ENCODE results near the gene MTRF1. TPM values are rescaled to one million over a fixed set of nuclear protein-coding genes. Genes with fewer than 3 reads are reported as not detected.

Gene MTRF1
- total RNA-seq, 1 donor from 2014 or later = 10.7 TPM

DNA sequence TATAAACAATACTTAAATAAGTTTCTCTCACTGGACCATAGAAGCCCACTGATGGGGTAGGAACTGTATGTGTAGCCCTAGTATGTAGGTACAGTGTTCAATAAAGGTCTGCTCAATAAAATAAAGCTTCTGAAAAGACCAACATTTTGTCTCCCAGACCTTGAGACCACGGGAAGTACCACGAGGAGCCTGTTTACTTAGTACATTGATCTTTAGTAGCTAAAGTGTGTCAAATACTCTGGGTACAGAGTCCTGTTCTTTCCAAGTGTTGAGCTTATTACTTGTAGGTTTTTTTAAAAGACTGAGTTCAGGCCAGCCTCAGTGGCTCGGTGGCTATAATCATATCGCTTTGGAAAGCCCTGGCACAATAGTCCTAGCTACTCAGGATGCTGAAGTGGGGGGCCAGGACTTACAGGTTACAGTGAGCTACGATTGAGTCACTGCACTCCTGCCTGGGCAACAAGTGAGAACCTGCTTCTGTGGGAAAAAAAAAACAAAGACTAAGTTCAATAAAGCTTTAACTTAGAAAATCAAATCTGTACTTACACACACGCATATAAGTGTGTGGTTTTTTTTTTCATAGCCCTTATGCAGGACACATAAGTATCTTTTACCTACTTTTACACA lies 3.4 kb downstream of the MTRF1 start:
- TF ChIP-seq, protein P1, sequence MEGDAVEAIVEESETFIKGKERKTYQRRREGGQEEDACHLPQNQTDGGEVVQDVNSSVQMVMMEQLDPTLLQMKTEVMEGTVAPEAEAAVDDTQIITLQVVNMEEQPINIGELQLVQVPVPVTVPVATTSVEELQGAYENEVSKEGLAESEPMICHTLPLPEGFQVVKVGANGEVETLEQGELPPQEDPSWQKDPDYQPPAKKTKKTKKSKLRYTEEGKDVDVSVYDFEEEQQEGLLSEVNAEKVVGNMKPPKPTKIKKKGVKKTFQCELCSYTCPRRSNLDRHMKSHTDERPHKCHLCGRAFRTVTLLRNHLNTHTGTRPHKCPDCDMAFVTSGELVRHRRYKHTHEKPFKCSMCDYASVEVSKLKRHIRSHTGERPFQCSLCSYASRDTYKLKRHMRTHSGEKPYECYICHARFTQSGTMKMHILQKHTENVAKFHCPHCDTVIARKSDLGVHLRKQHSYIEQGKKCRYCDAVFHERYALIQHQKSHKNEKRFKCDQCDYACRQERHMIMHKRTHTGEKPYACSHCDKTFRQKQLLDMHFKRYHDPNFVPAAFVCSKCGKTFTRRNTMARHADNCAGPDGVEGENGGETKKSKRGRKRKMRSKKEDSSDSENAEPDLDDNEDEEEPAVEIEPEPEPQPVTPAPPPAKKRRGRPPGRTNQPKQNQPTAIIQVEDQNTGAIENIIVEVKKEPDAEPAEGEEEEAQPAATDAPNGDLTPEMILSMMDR (IDR thresholded peaks at IDR 0.05) = no peak
- Histone ChIP-seq H3K27ac (no peak overlapping the region), H3K4me1 (peaks cover 11% of the 10 kb centered on the region), H3K27me3 (no peaks in the 10 kb centered on the region), H3K4me3 (no peak overlapping the region), H3K36me3 (peaks cover 24% of the 10 kb centered on the region), H3K9me3 (no peaks in the 10 kb centered on the region)
- intact Hi-C loops (cut with DNase I) = no loop called here
- DNase-seq (no peak), ATAC-seq (no peak)

DNA sequence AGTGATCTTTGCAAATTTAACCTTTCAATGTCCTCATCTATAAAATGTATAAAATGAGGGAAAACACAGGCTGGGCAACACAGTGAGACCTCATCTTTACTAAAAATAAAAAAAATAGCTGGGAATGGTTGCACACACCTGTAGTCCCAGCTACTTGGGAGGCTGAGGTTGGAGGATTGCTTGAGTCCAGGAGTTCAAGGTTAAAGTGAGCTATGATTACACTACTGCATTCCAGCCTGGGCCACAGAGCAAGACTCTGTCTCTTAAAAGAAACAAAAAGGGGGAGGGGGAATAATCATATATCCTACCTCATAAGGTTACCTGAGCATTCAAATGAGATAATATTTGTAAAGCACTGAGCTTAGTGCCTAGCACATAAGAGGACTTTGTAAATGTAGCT lies 5.8 kb downstream of the MTRF1 start:
- no peak for ATAC-seq
- TF ChIP-seq, protein P1 (IDR thresholded peaks at IDR 0.05) = no peak
- peaks cover 1% of the 10 kb centered on the region for H3K4me1 ChIP-seq
- no peak overlapping the region for H3K4me3 ChIP-seq
- H3K27ac ChIP-seq = no peak overlapping the region
- peaks cover 37% of the 10 kb centered on the region for H3K36me3 ChIP-seq
- H3K27me3 ChIP-seq = no peaks in the 10 kb centered on the region
- H3K9me3 ChIP-seq = no peaks in the 10 kb centered on the region
- intact Hi-C loops (cut with DNase I) = no loop called here
- no peak for DNase-seq

DNA sequence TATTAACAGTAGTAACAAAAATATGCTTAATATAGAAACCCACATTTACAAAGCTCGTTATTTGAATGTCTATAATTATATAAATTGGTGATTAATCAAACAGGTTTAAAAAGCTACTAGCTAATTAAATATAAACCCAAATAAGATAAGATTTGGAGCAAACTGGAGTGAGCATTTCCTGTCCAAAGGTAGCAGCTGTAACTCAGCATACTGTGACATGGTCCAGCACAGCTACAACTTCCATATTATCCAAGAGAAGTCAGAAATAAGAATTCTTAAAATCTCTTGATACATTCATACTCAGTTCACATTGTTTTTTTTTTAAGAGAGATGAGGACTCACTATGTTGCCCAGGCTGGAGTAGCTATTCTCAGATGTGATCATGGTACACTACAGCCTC lies 8.5 kb downstream of the MTRF1 start:
- Histone ChIP-seq H3K27ac (no peak overlapping the region), H3K36me3 (peaks cover 40% of the 10 kb centered on the region), H3K4me1 (no peaks in the 10 kb centered on the region), H3K4me3 (no peak overlapping the region), H3K9me3 (no peaks in the 10 kb centered on the region), H3K27me3 (no peaks in the 10 kb centered on the region)
- DNase-seq (no peak), ATAC-seq (no peak)
- intact Hi-C loops (cut with DNase I) = no loop called here
- TF ChIP-seq, protein P1 (IDR thresholded peaks at IDR 0.05) = no peak

DNA sequence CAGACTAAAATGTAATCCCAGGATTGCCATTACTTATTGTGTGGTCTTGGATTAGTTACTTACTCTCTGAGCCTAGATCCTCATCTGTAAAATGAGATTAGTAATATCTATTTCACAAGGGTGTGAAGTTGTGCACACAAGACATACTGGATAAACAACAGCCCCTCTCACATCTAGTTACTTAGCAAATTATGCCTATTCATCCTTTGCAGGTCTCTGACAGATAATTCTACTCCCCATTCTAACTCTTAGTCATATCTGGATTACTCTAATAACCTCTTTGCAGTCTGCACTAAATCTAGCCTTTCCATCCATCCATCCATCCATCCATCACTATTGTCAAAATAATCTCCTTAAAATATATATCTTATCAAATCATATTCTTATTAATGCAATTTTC lies 12.4 kb downstream of the MTRF1 start:
- H3K36me3 ChIP-seq = peaks cover 37% of the 10 kb centered on the region

DNA sequence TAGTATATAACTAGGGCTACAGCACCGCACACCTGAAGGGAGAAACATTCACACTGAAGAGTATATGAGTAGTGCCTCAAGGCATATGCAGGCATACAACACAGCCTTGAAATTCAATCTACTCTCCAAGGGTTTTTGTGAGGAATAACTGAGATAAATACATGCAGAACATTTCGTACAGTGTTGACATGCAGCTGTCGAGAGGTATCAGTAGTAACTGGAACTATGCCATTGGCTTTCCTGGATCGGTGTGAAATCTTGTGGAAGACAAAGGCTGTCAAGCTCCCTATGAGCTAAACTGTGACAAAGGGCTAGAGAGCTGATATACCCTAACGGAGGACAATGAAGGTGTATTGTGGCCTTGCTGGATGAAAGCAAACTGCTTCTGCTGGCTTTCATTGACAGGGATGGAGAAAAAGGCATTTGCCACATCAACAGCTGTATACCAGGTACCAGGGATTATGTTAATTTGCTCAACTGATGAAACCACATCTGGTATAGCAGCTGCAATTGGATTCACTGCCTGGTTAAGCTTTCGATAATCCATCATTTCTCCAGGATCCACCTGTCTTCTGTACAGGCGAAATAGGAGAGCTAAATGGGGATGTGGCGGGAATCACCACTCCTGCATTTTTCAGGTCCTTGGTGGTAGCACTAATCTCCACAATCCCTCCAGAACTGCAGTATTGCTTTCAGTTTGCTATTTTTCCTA lies 16.3 kb downstream of the MTRF1 start:
- Histone ChIP-seq H3K36me3 (peaks cover 19% of the 10 kb centered on the region), H3K9me3 (no peaks in the 10 kb centered on the region), H3K27me3 (no peaks in the 10 kb centered on the region), H3K4me1 (no peaks in the 10 kb centered on the region), H3K4me3 (no peak overlapping the region), H3K27ac (no peak overlapping the region)
- TF ChIP-seq, protein P1 (IDR thresholded peaks at IDR 0.05) = no peak
- no peak for ATAC-seq
- intact Hi-C loops (cut with DNase I) = no loop called here
- DNase-seq = no peak

More for the DNA sequence above, 12.4 kb downstream of the MTRF1 start:
- TF ChIP-seq, protein P1 (IDR thresholded peaks at IDR 0.05) = no peak
- ATAC-seq (no peak), DNase-seq (no peak)
- no peak overlapping the region for H3K4me3 ChIP-seq
- no peaks in the 10 kb centered on the region for H3K9me3 ChIP-seq
- intact Hi-C loops (cut with DNase I) = no loop called here
- no peaks in the 10 kb centered on the region for H3K27me3 ChIP-seq
- no peaks in the 10 kb centered on the region for H3K4me1 ChIP-seq
- no peak overlapping the region for H3K27ac ChIP-seq

All from upper lobe of right lung (tissue), 1 donor.